ENCODE data around the gene TRHDE.

GRCh38 chr12:72522411-72522810, 250.2 kb downstream of the TRHDE start:
- TF ChIP-seq CBFB (CRISPR knock-in tag; IDR thresholded peaks at IDR 0.05) (no peak), RFX5 (IDR thresholded peaks at IDR 0.05; ENCODE audit: low read depth, low read length) (no peak), TCF7L2 (IDR thresholded peaks at IDR 0.05; ENCODE audit: low read depth, low read length) (no peak), ZNF121 (CRISPR knock-in tag; conservative IDR thresholded peaks at IDR 0.05) (no peak), ARID4B (CRISPR knock-in tag; IDR thresholded peaks at IDR 0.05) (no peak), ZBTB17 (CRISPR knock-in tag; IDR thresholded peaks at IDR 0.05) (no peak), ZNF740 (CRISPR knock-in tag; IDR thresholded peaks at IDR 0.05) (no peak), ZNF740 (tag; IDR thresholded peaks at IDR 0.05) (no peak), ZNF639 (CRISPR knock-in tag; conservative IDR thresholded peaks at IDR 0.05 in 1 of 2, IDR thresholded peaks at IDR 0.05 in 1 of 2) (no peak), NFE2L1 (tag; IDR thresholded peaks at IDR 0.05; ENCODE audit: borderline replicate concordance, low read depth) (no peak), ZNF324 (CRISPR knock-in tag; IDR thresholded peaks at IDR 0.05) (no peak), RAD21 (CRISPR knock-in tag; conservative IDR thresholded peaks at IDR 0.05 in 1 of 2, IDR thresholded peaks at IDR 0.05 in 1 of 2) (no peak), IRF2 (CRISPR knock-in tag; IDR thresholded peaks at IDR 0.05) (no peak), NCOA1 (IDR thresholded peaks at IDR 0.05; ENCODE audit: low read depth) (no peak), POLR2A (conservative IDR thresholded peaks at IDR 0.05) (no peak)
